NCI-H2196 (cell line): ENCODE measurements around the gene BCAS1.

ENCODE experiments used
- DNase-seq: peaks from one replicate; lab custom pipeline; 2025; ENCODE audit not compliant: unreplicated experiment; lab: John Stamatoyannopoulos, UW

The BCAS1 gene

GRCh38 chr20:54082100-54082499, 11.7 kb upstream of the BCAS1 start:
- DNase-seq = no peak

- no peak for DNase-seq
These were observed 9.3 kb upstream of the BCAS1 start for GRCh38 chr20:54079652-54080051.

GRCh38 chr20:54078296-54078984, 8.0 kb upstream of the BCAS1 start:
- no peak for DNase-seq

GRCh38 chr20:54076259-54076658, 5.9 kb upstream of the BCAS1 start:
- DNase-seq = no peak

- no peak for DNase-seq
These were observed 4.9 kb upstream of the BCAS1 start for GRCh38 chr20:54075322-54075721.

- DNase-seq = no peak
These were observed 4.1 kb upstream of the BCAS1 start for GRCh38 chr20:54074511-54074910.

GRCh38 chr20:54073288-54073687, 2.9 kb upstream of the BCAS1 start:
- no peak for DNase-seq

- no peak for DNase-seq
These were observed 858 bp downstream of the BCAS1 start for GRCh38 chr20:54069501-54069971.

GRCh38 chr20:54068966-54069365, 1.4 kb downstream of the BCAS1 start:
- DNase-seq = no peak

GRCh38 chr20:54068495-54068894, 1.9 kb downstream of the BCAS1 start:
- no peak for DNase-seq

- DNase-seq = peak; percentile 53
These were observed 2.7 kb downstream of the BCAS1 start for GRCh38 chr20:54067606-54068174.

GRCh38 chr20:54065601-54066038, 4.8 kb downstream of the BCAS1 start:
- no peak for DNase-seq

- no peak for DNase-seq
These were observed 5.5 kb downstream of the BCAS1 start for GRCh38 chr20:54064939-54065338.

- DNase-seq = no peak
These were observed 6.3 kb downstream of the BCAS1 start for GRCh38 chr20:54063992-54064676.

GRCh38 chr20:54063580-54063979, 6.8 kb downstream of the BCAS1 start:
- no peak for DNase-seq

GRCh38 chr20:54062812-54063280, 7.5 kb downstream of the BCAS1 start:
- peak; percentile 62 for DNase-seq

GRCh38 chr20:54061101-54061881, 9.1 kb downstream of the BCAS1 start:
- DNase-seq = no peak

GRCh38 chr20:54059691-54060364, 10.6 kb downstream of the BCAS1 start:
- no peak for DNase-seq

GRCh38 chr20:54058420-54059139, 11.8 kb downstream of the BCAS1 start:
- DNase-seq = no peak
